ENCODE results near the gene ADAT3.
"Not testable (repeated sequence)": the region's sequence is repeated elsewhere in the genome, so short reads cannot be mapped to it uniquely, and the experiment has no call there.

The ADAT3 gene

GRCh38 chr19:1867349-1867724 is 37.9 kb upstream of the ADAT3 start:
- DNase-seq: no peak

GRCh38 chr19:1868971-1869370 is 36.2 kb upstream of the ADAT3 start:
- no peak for DNase-seq

GRCh38 chr19:1871140-1871597 is 34.0 kb upstream of the ADAT3 start:
- no peak for DNase-seq

- no peak for DNase-seq
Observed at GRCh38 chr19:1871630-1872029, 33.6 kb upstream of the ADAT3 start.

GRCh38 chr19:1872807-1873523 is 32.2 kb upstream of the ADAT3 start:
- no peak for DNase-seq

GRCh38 chr19:1873524-1874473 is 31.4 kb upstream of the ADAT3 start:
- DNase-seq: no peak

- DNase-seq: peak; percentile 34
Observed at GRCh38 chr19:1874554-1875185, 30.5 kb upstream of the ADAT3 start.

- DNase-seq: not testable (repeated sequence)
Observed at GRCh38 chr19:1875265-1875645, 29.9 kb upstream of the ADAT3 start.

GRCh38 chr19:1875646-1876495 is 29.3 kb upstream of the ADAT3 start:
- DNase-seq: peak; percentile 90

- DNase-seq: not testable (repeated sequence)
Observed at GRCh38 chr19:1876496-1877279, 28.5 kb upstream of the ADAT3 start.

GRCh38 chr19:1877280-1877660 is 27.9 kb upstream of the ADAT3 start:
- DNase-seq: not testable (repeated sequence)

GRCh38 chr19:1878583-1878982 is 26.6 kb upstream of the ADAT3 start:
- not testable (repeated sequence) for DNase-seq

GRCh38 chr19:1879982-1880381 is 25.2 kb upstream of the ADAT3 start:
- DNase-seq: not testable (repeated sequence)

- no peak for DNase-seq
Observed at GRCh38 chr19:1880611-1881392, 24.4 kb upstream of the ADAT3 start.

GRCh38 chr19:1881393-1882088 is 23.7 kb upstream of the ADAT3 start:
- not testable (repeated sequence) for DNase-seq

- DNase-seq: peak; percentile 81
Observed at GRCh38 chr19:1882089-1882785, 23.0 kb upstream of the ADAT3 start.

GRCh38 chr19:1882786-1883692 is 22.2 kb upstream of the ADAT3 start:
- DNase-seq: no peak

- peak; percentile 35 for DNase-seq
Observed at GRCh38 chr19:1883784-1884183, 21.4 kb upstream of the ADAT3 start.

Data from CD4-positive, alpha-beta T cell treated with Interleukin-17A for 4 hours (primary cell).